Stimulated activated naive B cell treated with anti-CD40 and anti-IgM and Interleukin-4, amounts not matched to agents 10 μg/mL and 1 μg/mL and 100 μg/mL, for 72 hours (primary cell): Measurements from ENCODE around the gene ADRM1.
A peak's percentile ranks its signal among the peaks of the same experiment; 100 is the strongest.

Source experiments
- ATAC-seq, 2 donors: fragments of 150-1000 bp; cut with Tn5 transposase; replicated peaks; 2 replicates each; pipeline ENCODE4 v1.10.0; 2021; ENCODE audit warnings: moderate library complexity in 1 of 2
- DNase-seq: peaks from one replicate; pipeline ENCODE4 v3.0.0; 2021
- H3K27ac Mint-ChIP-seq: one replicate; pipeline ENCODE4 v1.8.0; 2022; ENCODE audit warnings: mild to moderate bottlenecking, mixed read lengths
- H3K27me3 Mint-ChIP-seq, 2 donors: one replicate each; pipeline ENCODE4 v1.8.0; 2022; ENCODE audit warnings: mixed read lengths in 2 of 2
- H3K36me3 Mint-ChIP-seq, 2 donors: one replicate each; pipeline ENCODE4 v1.8.0; 2022; ENCODE audit warnings: mixed read lengths in 2 of 2, mild to moderate bottlenecking in 1 of 2
- H3K4me1 Mint-ChIP-seq, 2 donors: one replicate each; pipeline ENCODE4 v1.8.0; 2022; ENCODE audit warnings: mixed read lengths in 2 of 2, mild to moderate bottlenecking in 1 of 2
- H3K4me3 Mint-ChIP-seq, 2 donors: one replicate each; pipeline ENCODE4 v1.8.0; 2022; ENCODE audit warnings: mild to moderate bottlenecking in 2 of 2, mixed read lengths in 2 of 2, moderate library complexity in 1 of 2
- H3K9me3 Mint-ChIP-seq, 2 donors: one replicate each; pipeline ENCODE4 v1.8.0; 2022; ENCODE audit warnings: mixed read lengths in 2 of 2, mild to moderate bottlenecking in 1 of 2

Gene ADRM1

DNA sequence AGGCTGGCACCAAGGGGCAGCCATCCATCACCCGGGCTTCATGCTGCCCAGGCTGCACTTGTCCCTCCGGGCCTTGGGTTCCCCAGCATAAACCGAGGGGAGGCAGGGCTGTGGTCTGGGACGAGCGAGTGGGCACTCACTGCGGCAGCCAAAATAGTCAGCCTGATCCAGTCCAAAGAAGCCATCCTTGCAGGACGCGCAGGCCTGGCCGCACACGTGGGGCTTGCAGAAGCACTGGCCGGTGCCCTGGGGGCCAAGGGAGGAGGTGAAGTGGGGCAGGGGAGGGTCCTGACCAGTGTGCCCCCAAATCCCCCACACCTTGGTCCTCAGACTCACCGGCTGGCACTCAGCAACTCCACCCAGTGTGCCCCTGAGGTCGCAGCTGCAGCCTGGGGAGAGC lies 32.1 kb downstream of the ADRM1 start:
- peaks cover 42 to 48% of the 10 kb centered on the region in 2 donors for H3K4me1 Mint-ChIP-seq
- no peaks in the 10 kb centered on the region for H3K27me3 Mint-ChIP-seq
- DNase-seq (no peak), ATAC-seq (no peak)
- H3K27ac Mint-ChIP-seq = no peak overlapping the region
- peaks cover 6 to 8% of the 10 kb centered on the region in 2 donors for H3K36me3 Mint-ChIP-seq
- H3K9me3 Mint-ChIP-seq = peaks cover 0 to 2% of the 10 kb centered on the region in 2 donors
- H3K4me3 Mint-ChIP-seq = no peak overlapping the region

DNA sequence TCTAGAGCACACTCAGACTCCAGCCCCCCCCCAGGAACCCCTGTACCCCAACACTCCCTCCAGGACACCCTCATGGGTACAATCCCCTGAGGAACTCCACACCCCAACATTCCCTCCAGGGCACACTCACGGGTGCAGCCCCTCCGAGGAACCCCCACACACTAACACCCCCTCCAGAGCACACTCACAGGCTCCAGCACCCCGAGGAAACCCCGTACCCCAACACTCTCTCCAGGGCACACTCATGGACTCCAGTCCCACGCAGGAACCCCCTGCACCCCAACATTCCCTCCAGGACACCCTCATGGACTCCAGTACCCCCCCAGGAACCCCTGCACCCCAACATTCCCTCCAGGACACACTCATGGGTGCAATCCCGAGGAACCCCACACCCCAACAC lies 32.7 kb downstream of the ADRM1 start:
- DNase-seq = no peak
- peaks cover 8 to 9% of the 10 kb centered on the region in 2 donors for H3K36me3 Mint-ChIP-seq
- peaks cover 44 to 55% of the 10 kb centered on the region in 2 donors for H3K4me1 Mint-ChIP-seq
- H3K27me3 Mint-ChIP-seq = no peaks in the 10 kb centered on the region
- no peak for ATAC-seq
- peaks cover 0 to 2% of the 10 kb centered on the region in 2 donors for H3K9me3 Mint-ChIP-seq
- no peak overlapping the region for H3K4me3 Mint-ChIP-seq
- H3K27ac Mint-ChIP-seq = peak overlapping the region; percentile 37

DNA sequence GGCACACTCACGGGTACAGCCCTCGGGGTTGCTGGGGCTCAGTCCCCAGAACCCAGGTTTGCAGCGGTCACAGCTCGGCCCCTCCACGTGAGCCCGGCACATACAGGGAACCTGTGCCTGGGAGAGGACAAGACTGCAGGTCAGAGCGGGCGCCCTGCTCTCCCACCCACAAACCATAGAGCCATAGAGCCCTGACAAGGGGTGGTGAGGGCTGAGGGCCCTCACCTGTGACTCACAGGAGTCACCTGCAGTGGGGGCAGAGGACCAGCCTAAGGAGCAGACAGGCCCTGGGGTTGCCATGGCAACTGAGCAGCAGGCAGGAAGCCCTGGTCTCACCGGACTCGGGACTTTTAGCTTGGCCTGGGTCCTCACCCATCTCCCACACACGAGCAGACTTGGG lies 33.5 kb downstream of the ADRM1 start:
- Mint-ChIP-seq H3K9me3 (peaks cover 0 to 2% of the 10 kb centered on the region in 2 donors), H3K36me3 (peaks cover 8 to 9% of the 10 kb centered on the region in 2 donors), H3K27me3 (no peaks in the 10 kb centered on the region), H3K4me3 (peak overlapping the region; percentile 48 to 63), H3K4me1 (peaks cover 44 to 55% of the 10 kb centered on the region in 2 donors), H3K27ac (peak overlapping the region; percentile 86)
- DNase-seq (no peak), ATAC-seq (no peak)

DNA sequence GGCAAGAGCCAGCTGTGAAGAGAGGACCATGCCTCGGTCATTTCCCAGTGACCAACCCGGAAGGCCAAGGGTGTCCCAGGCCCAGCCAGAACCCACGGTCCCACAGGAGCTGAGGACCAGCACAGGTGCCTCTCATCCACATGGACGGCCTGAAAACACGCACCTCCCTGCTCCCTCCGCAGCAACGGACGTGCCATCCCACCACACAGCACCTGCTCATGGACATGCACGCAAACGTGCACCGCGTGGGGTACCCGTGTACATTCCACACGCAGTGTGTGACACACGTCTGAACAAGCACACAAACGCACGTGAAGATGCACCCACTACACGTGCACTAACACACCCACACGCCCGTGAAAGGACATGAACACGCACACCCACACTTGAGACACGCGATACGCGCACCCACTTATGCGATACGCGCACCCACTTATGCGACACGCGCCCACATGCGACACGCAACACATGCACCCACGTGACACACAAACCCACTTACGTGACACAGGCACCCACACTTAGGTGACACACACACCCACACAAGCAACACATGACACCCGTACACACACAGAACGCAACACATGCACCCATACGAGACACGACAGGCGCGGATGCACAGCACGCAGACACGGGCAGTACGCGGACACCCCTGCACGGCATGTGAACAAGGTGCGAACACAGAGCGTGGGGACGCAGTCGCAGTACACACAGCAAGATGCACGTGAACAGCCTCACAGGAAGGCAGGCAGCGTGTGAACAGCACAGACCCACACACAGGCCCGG lies 34.2 kb downstream of the ADRM1 start:
- peak overlapping the region; percentile 48 to 71 for H3K4me3 Mint-ChIP-seq
- ATAC-seq (no peak), DNase-seq (no peak)
- peaks cover 44 to 55% of the 10 kb centered on the region in 2 donors for H3K4me1 Mint-ChIP-seq
- H3K36me3 Mint-ChIP-seq = peaks cover 8 to 9% of the 10 kb centered on the region in 2 donors
- peak overlapping the region; percentile 89 for H3K27ac Mint-ChIP-seq
- H3K9me3 Mint-ChIP-seq = peaks cover 0 to 2% of the 10 kb centered on the region in 2 donors
- H3K27me3 Mint-ChIP-seq = no peaks in the 10 kb centered on the region

DNA sequence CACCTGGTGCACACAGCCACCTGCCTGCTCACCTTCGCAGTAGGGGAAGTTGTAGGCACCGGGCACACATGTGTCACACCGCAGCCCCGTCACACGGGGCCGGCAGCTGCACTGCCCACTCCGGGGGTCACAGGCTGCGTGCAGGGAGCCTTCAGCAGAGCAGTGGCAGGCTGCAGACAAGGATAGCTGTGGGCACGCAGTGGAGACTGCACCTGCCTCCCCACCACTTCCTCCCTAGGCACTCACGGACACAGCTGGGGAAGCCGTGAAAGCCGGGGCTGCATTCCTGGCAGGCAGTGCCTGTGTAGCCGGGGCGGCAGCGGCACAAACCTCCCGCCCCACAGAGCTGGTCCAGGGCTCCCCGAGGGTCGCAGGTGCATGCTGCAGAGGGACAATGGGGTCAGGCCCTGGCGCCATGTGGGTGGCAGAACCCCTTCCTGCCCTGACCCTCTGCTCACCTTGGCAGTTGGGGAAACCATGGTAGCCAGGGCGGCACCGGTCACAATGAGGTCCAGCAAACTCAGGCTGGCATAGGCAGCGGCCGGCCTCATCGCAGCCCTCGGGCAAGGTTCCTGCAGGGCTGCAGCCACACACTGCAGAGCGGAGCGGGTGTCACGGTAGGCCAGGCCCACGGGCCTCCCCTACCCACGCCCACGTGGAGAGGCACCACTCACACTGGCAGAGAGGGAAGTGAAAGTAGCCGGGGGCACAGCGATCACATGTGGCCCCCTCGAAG lies 34.9 kb downstream of the ADRM1 start:
- H3K4me1 Mint-ChIP-seq = peaks cover 44 to 55% of the 10 kb centered on the region in 2 donors
- DNase-seq (peak; percentile 79), ATAC-seq (peak; percentile 74 to 81)
- H3K4me3 Mint-ChIP-seq = peak overlapping the region; percentile 42 to 71
- peaks cover 0 to 2% of the 10 kb centered on the region in 2 donors for H3K9me3 Mint-ChIP-seq
- no peaks in the 10 kb centered on the region for H3K27me3 Mint-ChIP-seq
- peaks cover 8 to 9% of the 10 kb centered on the region in 2 donors for H3K36me3 Mint-ChIP-seq
- peak overlapping the region; percentile 89 for H3K27ac Mint-ChIP-seq

DNA sequence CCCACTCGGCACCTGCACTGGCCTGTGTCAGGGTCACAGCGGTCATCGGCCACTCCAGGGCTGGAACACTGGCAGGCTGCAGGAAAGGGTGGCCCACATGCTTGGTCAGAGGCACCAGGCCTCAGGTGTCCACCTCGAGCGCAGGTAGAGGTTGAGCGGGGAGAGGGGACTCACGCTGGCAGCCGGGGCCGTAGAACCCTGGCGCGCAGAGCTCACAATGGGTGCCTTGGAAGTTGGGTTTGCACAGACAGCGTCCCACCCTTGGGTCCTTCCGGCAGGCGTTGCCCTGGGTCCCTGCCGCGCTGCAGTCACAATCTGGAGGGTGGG lies 35.5 kb downstream of the ADRM1 start:
- ATAC-seq = no peak
- peak overlapping the region; percentile 42 to 56 for H3K4me3 Mint-ChIP-seq
- H3K27me3 Mint-ChIP-seq = no peaks in the 10 kb centered on the region
- H3K4me1 Mint-ChIP-seq = peaks cover 44 to 55% of the 10 kb centered on the region in 2 donors
- peaks cover 8 to 9% of the 10 kb centered on the region in 2 donors for H3K36me3 Mint-ChIP-seq
- H3K27ac Mint-ChIP-seq = peak overlapping the region; percentile 89
- no peak for DNase-seq
- H3K9me3 Mint-ChIP-seq = peaks cover 0 to 2% of the 10 kb centered on the region in 2 donors

DNA sequence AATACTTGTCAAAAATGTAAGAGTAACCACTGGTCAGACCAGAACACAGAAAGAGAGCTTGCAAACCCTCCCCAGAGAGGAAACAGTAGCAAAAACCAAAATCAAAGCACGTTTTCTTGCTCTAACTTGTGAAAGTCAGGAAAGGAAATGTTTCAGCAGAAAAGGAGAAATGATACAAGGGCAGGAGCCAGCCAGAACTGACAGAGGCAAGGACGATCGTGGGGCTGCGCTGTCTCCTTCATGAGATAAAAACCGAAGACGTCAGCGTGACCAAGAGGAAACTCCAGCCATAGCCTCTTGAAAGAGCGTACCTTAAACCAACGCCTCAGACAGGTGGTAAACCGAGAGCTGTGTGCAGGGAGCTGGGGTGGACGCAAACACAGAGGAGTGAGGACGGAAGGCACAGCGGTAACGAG lies 36.9 kb downstream of the ADRM1 start:
- H3K4me1 Mint-ChIP-seq = peaks cover 44 to 55% of the 10 kb centered on the region in 2 donors
- H3K27ac Mint-ChIP-seq = peak overlapping the region; percentile 95
- peaks cover 8 to 9% of the 10 kb centered on the region in 2 donors for H3K36me3 Mint-ChIP-seq
- peak overlapping the region; percentile 70 to 82 for H3K4me3 Mint-ChIP-seq
- peaks cover 0 to 2% of the 10 kb centered on the region in 2 donors for H3K9me3 Mint-ChIP-seq
- DNase-seq = peak; percentile 77
- H3K27me3 Mint-ChIP-seq = no peaks in the 10 kb centered on the region
- ATAC-seq = peak; percentile 71 to 78

DNA sequence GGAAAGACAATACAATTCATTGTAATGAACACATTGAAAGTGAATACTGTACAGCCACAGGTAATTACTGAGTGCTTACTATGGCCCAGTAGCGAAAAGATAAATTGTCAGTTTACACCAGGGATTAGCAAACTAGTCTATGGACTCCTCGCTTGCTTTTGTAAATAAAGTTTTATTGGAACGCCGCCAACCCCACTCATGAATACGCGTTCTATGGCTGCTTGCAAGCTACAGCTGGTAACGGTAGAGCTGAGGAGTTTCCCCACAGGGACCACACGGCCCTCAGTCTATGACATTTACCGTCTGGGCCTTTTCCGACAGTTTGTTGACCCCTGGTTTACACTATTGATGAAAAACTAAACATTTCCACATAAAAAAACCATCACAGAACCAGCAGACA lies 40.1 kb downstream of the ADRM1 start:
- DNase-seq = no peak
- Mint-ChIP-seq H3K4me1 (peaks cover 18 to 27% of the 10 kb centered on the region in 2 donors), H3K27me3 (no peaks in the 10 kb centered on the region), H3K27ac (no peak overlapping the region), H3K4me3 (no peak overlapping the region), H3K9me3 (no peaks in the 10 kb centered on the region), H3K36me3 (peaks cover 3 to 6% of the 10 kb centered on the region in 2 donors)
- no peak for ATAC-seq

DNA sequence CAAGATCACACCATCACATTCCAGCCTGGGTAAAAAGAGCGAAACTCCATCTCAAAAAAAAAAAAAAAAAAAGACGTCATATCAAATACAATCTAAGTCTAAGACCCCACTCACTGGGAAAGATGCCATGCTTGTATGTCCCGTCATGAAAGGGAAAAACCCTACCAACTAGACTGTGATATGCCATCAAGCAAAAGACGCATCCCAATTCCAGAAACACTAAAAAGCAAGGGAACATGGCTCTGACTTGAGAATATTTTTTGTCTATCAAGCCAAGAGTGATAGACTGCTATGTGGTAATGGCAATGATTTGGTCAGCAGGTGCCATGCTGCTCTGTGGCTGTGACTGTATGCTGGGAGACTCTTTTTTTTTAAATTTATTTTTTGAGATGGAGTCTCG lies 41.3 kb downstream of the ADRM1 start:
- H3K4me3 Mint-ChIP-seq = no peak overlapping the region
- H3K27me3 Mint-ChIP-seq = no peaks in the 10 kb centered on the region
- H3K27ac Mint-ChIP-seq = no peak overlapping the region
- H3K9me3 Mint-ChIP-seq = peaks cover 3 to 4% of the 10 kb centered on the region in 2 donors
- H3K4me1 Mint-ChIP-seq = peaks cover 9 to 15% of the 10 kb centered on the region in 2 donors
- no peak for DNase-seq
- H3K36me3 Mint-ChIP-seq = peaks cover 9 to 11% of the 10 kb centered on the region in 2 donors
- no peak for ATAC-seq

DNA sequence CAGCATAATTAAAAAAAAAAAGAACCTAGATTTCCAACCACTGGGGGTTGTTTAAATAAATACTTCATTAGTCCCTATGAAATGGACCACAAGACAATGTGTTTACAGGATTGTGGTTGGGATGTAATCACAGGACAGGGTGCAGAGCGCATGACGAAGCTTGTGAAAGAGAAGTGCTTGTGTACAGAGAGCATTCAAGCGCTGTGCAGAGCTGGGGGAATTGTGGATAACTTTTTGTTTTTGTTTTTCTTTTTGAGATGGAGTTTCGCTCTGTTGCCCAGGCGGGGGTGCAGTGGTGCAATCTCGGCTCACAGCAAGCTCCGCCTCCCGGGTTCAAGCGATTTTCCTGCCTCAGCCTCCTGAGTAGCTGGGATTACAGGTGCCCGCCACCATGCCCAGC lies 42.0 kb downstream of the ADRM1 start:
- Mint-ChIP-seq H3K36me3 (peaks cover 12 to 16% of the 10 kb centered on the region in 2 donors), H3K27me3 (no peaks in the 10 kb centered on the region), H3K27ac (no peak overlapping the region), H3K4me3 (no peak overlapping the region), H3K9me3 (peaks cover 5 to 7% of the 10 kb centered on the region in 2 donors), H3K4me1 (peaks cover 5 to 8% of the 10 kb centered on the region in 2 donors)
- DNase-seq (no peak), ATAC-seq (no peak)

DNA sequence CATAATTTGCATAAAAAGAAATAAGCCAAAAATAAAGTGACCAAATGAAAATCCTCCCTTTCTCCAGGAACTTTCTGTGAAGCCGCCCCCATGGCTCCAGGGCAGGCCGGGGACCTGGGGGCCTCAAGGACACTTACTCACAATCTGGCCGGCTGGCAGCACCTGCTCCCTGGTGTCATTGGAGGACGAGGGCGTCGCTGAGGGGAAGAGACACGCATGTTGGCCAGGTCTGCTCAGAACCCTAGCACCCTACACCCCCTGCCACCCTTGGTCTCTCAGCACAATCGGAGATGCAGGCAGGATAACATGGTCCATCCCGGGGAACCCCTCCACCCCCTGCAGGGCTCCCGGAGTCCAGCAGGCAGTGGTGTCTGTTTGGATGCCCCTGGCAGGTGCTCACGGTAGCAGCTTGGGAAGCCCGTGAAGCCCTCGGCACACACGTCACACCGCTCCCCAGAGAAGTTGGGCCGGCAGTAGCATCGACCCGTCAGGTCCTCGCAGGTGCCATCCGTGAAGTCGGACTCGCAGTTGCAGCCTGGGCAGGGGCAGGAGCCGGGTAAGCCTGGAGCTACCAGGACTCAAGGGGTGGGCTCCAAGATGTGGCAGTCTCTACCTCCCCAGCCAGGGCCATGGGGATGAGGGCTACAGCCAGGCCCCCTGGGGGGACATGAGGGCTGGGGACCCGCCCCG lies 43.0 kb downstream of the ADRM1 start:
- no peak for ATAC-seq
- H3K4me1 Mint-ChIP-seq = peaks cover 0 to 2% of the 10 kb centered on the region in 2 donors
- H3K27me3 Mint-ChIP-seq = no peaks in the 10 kb centered on the region
- no peak for DNase-seq
- peaks cover 10 to 15% of the 10 kb centered on the region in 2 donors for H3K36me3 Mint-ChIP-seq
- H3K4me3 Mint-ChIP-seq = no peak overlapping the region
- no peak overlapping the region for H3K27ac Mint-ChIP-seq
- peaks cover 5 to 7% of the 10 kb centered on the region in 2 donors for H3K9me3 Mint-ChIP-seq

DNA sequence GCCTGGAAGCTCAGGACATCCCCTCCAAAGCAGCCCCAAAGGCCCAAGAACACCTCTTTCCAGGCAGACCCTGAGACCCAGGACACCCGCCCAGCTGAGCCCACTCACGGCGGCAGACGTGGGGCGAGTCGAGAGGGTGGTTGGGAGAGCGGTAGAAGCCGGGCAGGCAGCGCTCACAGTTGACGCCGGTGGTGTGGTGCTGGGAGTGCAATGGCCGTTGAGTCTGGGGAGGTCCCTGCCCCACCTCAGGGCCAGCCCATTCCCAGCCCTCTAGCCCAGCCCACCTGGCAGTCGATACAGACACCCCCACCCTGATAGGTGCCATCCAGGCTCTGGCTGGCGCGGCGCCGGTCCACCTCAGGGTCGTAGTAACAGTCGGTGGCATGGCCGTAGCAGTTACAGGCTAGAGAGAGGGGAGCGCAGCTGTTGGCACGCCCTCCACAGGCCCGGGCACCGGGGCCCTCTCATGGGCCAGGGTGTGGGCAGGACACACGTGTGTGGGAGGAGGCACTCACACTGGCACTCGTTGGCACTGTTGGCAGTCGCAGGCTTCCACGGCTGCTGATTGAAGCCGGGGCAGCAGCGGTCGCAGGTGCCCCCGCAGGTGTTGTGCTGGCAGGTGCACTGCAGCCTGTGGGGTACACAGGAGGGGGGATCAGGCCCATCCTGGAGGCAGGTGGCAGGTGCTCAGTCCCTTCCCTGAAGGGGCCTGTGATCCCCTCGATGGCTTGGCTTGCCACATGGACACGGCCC lies 43.8 kb downstream of the ADRM1 start:
- no peak for ATAC-seq

DNA sequence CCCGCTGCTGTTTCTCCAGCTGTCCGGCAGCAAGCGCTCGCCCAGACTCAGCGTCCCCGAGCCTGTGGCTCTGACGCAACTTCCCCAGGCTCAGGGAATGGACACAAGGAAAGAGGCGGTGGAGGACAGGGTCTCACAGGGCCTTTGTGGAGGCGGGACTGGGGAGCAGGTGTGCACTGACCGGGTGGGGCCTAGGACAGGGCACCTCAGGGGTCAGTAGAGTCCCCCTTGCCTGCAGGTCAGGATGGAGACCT lies 44.3 kb downstream of the ADRM1 start:
- H3K4me1 Mint-ChIP-seq = peaks cover 0 to 2% of the 10 kb centered on the region in 2 donors
- DNase-seq (no peak), ATAC-seq (no peak)
- H3K27me3 Mint-ChIP-seq = no peaks in the 10 kb centered on the region
- peaks cover 5 to 7% of the 10 kb centered on the region in 2 donors for H3K9me3 Mint-ChIP-seq
- no peak overlapping the region for H3K27ac Mint-ChIP-seq
- H3K4me3 Mint-ChIP-seq = no peak overlapping the region
- H3K36me3 Mint-ChIP-seq = peaks cover 10 to 16% of the 10 kb centered on the region in 2 donors

More for the DNA sequence above, 43.8 kb downstream of the ADRM1 start:
- peaks cover 5 to 7% of the 10 kb centered on the region in 2 donors for H3K9me3 Mint-ChIP-seq
- no peaks in the 10 kb centered on the region for H3K27me3 Mint-ChIP-seq
- peaks cover 10 to 15% of the 10 kb centered on the region in 2 donors for H3K36me3 Mint-ChIP-seq
- no peak overlapping the region for H3K27ac Mint-ChIP-seq
- no peak for DNase-seq
- H3K4me1 Mint-ChIP-seq = peaks cover 0 to 2% of the 10 kb centered on the region in 2 donors
- no peak overlapping the region for H3K4me3 Mint-ChIP-seq

DNA sequence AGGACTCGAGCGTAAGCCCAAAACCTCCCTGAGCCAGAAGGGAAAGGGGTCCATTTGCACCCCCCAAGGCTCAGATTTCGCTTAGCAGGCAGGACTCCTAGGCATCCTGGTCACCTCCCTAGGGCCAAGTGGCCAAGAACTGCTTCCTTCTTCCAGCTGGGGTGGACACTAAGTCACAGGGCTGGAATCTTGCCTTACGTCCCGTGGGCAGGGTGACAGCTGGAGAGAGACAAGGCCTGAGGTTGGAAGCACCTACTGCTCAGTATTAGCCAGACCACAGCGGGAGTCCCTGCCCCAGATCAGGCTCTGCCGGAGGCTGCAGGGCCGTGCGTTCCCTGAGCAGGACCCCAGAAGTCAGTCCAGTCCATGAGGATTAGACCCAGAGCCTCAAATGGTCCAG lies 44.6 kb downstream of the ADRM1 start:
- no peak overlapping the region for H3K27ac Mint-ChIP-seq
- no peak for ATAC-seq
- peaks cover 5 to 7% of the 10 kb centered on the region in 2 donors for H3K9me3 Mint-ChIP-seq
- H3K4me1 Mint-ChIP-seq = peaks cover 0 to 2% of the 10 kb centered on the region in 2 donors
- H3K36me3 Mint-ChIP-seq = peaks cover 11 to 20% of the 10 kb centered on the region in 2 donors
- no peak overlapping the region for H3K4me3 Mint-ChIP-seq
- no peaks in the 10 kb centered on the region for H3K27me3 Mint-ChIP-seq
- DNase-seq = no peak
